IPS-18c (cell line): ENCODE results near the gene CHP2.
A peak's percentile ranks its signal among the peaks of the same experiment; 100 is the strongest.
"Not testable (repeated sequence)": the region's sequence is repeated elsewhere in the genome, so short reads cannot be mapped to it uniquely, and the experiment has no call there.

ENCODE experiments used
- H3K4me3 ChIP-seq: 2 replicates; pipeline ENCODE4 v1.7.0; 2013; ENCODE audit warnings: low read depth, mild to moderate bottlenecking, low read length, moderate library complexity; ENCODE audit not compliant: insufficient read depth
- H3K9me3 ChIP-seq: one replicate; pipeline ENCODE4 v1.6.1; 2013; ENCODE audit warnings: mild to moderate bottlenecking, low read length, moderate library complexity; ENCODE audit not compliant: control insufficient read depth, insufficient read depth

CHP2 gene

DNA sequence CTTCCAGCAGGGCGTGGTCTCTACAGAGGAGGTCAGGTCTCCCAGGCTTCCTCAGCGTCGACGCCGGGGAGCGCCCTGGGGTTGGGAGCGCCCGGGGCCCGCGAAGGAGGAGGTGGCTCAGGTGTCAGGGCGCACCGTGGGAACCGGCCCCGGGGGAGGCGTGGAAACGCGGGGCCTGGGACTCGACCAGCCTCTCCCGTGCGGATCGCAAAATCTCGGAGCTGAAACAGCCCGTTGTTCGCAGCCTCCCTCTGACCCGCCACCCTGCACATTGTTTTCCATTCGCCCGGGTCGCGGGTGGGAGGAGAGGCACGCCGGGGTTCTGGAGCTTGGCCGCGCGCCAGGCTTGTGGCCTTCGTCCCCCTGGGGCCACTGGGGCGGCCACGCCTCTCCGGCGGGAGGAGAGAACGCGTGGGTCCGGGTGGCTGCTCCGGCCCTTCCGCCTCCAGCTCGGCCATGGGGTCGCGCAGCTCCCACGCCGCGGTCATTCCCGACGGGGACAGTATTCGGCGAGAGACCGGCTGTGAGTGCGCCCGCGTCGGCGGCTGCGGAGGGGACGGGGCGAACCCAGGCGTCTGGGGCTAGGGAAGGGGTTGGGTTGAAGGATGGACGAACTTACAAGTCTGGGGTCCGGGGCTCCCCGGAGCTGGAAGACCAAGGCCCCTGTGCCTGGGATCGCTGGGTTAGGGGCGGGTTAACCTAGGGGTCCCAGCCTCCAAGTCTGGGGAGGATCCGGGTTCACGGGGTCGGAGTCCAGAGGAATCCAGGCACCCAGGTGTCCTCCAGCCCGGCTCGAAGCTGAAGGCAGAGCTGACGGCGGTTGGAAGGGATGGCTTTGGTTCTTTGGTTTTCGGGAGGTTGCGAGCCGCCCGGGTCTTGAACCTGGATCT, at the start of gene CHP2:
CHP2 (plus strand) TSS at position 433 of the 890 bp plus-strand sequence; CDS start at position 457, 24 bp downstream.
- Histone ChIP-seq H3K4me3 (peak within 1 kb of the TSS; percentile 59), H3K9me3 (peaks cover 2% of the 10 kb centered on the region)

DNA sequence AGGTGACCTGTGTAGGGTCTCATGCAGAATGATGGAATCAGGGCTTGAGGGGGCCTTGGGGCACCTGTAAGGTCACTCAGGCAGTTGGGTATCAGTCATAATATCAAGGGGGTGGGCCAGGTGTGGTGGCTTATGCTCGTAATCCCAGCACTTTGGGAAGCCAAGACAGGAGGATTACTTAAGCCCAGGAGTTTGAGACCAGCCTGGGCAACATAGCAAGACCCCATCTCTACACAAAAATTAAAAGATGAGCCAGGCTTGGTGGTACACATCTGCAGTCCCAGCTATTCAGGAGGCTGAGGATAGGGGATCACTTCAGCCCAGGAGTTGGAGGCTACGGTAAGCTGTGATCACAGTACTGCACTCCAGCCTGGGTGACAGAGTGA, 49.3 kb upstream of the CHP2 start:
- peaks cover 5% of the 10 kb centered on the region for H3K9me3 ChIP-seq

DNA sequence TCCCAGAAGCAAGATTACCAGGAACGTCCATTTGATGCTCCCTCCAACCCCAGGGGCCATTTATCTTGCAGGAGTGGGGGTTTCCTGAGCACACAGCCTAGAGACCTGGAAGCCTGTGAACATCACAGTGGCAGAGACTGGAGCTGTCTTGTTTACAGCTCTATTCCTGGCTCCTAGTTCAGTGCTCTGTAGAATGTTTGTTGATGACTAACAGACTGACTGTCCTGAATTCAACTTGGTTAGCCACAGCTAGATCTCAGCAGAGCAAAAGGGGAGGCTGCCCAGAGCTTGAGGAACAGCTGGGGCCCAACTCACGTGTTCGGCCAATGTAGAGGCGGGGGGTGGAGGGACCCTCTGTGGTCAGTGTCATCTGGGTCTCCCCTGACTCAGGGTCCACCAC, 48.4 kb upstream of the CHP2 start:
- Histone ChIP-seq H3K4me3 (no peak overlapping the region), H3K9me3 (peaks cover 5% of the 10 kb centered on the region)

More for the DNA sequence above, 49.3 kb upstream of the CHP2 start:
- H3K4me3 ChIP-seq, result no peak overlapping the region

DNA sequence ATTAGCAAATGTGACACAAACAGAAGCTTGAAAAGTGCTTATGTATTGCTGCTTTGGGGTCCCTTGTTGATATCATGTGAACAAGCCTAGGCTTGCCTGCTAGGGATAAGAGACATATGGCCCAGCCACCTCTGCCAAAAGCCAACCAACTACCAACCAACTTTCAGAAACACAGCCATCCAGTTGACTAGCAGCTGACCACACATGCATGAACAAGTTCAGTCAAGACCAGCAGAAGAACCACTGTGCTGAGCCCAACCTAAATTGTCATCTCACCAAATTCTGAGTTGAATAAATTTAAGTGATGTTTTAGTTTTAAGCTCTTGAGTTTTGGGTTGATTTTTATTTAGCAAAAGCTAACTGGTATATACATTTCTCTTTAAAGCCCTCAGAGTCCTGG, 45.3 kb upstream of the CHP2 start:
- H3K4me3 ChIP-seq, result no peak overlapping the region
- H3K9me3 ChIP-seq, result peaks cover 5% of the 10 kb centered on the region

DNA sequence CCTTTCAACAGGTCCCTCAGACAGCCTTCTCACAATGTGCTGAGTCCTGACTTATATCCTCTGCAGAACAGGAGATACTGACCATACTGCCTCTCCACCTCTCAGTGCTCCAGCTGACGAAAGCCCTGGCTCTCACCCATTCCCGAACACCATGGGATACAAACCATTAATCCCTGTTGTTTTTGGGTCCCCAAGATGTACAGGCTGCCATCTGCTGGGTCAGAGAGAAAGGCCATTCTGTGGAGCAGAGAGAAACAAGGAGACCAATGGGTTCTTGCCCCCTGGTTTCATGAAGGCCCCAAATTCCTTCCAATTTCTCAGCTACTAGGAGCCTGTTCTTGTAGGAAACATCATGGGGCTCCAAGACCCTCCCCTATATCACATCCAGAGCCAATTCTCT, 44.8 kb upstream of the CHP2 start:
- Histone ChIP-seq H3K4me3 (no peak overlapping the region), H3K9me3 (peaks cover 5% of the 10 kb centered on the region)

DNA sequence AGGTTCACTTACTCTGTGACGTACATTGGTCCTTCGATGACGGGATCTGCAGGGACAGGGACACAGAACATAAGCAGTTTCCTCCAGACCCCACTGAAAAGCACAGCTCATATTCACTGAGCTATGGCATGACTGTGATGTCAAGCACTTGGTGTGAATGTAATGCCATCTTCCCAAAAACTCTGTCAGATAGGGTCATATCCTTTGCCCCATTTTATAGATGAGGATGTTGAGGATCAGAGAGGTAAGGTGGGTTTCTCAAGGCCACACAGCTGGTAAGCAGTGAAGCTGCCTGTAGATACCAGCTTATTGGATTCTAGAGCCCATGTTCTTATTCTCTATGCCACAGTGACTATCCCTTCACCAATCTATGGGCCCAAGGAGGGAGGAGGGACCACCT, 44.3 kb upstream of the CHP2 start:
- Histone ChIP-seq H3K9me3 (peaks cover 5% of the 10 kb centered on the region), H3K4me3 (no peak overlapping the region)

DNA sequence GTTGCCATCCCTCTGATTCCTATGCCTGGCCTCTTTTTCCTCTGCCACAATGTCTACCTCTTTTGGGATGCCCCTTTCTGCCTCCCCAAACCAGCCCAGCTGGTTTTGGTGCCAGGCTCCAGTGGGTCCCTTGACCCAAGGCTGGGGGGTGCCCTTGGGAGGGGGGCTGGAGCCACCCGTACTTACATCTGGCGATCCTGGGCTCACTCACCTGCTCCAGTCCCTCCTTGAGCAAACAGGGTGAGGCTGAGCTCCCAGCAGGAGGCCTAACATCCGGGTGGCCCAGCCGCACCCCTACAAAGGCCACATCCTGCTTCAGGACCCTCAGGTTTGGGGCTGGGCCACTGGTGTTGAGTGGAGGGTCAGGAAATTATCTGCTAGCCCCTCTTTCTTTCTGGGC, 43.0 kb upstream of the CHP2 start:
- Histone ChIP-seq H3K4me3 (no peak overlapping the region), H3K9me3 (peaks cover 5% of the 10 kb centered on the region)

DNA sequence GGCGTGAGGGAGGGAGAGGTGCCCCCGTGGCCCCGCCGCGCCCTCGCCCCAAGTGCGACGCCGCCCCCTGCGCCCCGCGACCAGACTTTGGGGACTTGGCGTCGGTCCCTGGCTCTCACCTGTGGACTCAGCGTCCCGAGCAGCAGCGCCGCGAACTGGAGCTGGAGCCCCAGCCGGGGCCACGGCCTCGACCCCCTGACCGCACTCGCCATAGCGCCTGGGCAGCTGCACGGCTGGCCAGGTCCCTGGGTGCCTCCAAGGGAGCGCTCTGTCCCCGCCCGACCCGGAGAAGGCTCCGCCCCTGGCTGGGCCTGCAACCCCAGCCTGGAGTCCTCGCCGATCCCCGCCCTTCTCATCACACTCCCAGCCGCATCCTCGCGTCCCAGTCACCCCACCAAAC, 41.9 kb upstream of the CHP2 start, which contains the start of gene ERN2:
ERN2 (minus strand) TSS at position 247 of the 400 bp plus-strand sequence; CDS start at position 212, 35 bp downstream.
- peaks cover 5% of the 10 kb centered on the region for H3K9me3 ChIP-seq
- H3K4me3 ChIP-seq, result peak within 1 kb of the TSS; percentile 49

DNA sequence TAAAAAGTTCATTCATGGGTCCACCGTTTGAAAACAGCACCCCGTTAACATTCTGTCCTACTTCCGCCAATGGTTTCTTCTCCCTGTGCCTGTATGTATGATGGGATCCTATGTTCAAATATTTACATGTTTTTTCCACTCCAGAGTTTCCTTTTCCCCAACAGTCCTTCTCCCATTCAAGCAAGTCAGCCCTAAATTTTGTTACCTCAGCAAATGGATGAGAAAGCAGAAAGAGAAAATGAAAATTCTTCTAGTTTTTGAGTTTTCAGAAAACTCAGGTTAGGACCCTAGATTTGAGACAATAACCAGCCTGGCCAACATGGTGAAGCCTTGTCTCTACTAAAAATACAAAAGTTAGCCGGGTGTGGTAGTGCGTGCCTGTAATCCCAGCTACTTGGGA, 38.3 kb upstream of the CHP2 start:
- no peak overlapping the region for H3K4me3 ChIP-seq
- H3K9me3 ChIP-seq, result no peaks in the 10 kb centered on the region

DNA sequence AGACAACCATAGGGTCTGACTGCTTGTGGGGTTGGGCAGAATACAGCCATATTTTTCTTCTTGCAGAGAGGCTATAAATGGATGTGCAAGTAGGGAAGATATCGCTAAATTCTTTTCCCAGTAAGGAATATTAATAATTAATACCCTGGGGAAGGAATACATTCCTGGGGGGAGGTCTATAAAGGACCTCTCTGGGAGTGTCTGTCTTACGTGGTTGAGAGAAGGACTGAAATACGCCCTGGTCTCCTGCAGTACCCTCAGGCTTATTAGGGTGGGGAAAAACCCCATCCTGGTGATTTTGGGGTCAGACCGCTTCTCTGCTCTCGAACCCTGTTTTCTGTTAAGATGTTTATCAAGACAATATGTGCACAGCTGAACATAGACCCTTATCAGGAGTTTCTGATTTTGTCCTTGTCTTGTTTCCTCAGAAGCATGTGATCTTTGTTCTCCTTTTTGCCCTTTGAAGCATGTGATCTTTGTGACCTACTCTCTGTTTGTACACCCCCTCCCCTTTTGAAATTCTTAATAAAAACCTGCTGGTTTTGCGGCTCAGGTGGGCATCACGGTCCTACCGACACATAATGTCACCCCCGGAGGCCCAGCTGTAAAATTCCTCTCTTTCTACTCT, 32.1 kb upstream of the CHP2 start:
- not testable (repeated sequence) for H3K4me3 ChIP-seq, H3K9me3 ChIP-seq

DNA sequence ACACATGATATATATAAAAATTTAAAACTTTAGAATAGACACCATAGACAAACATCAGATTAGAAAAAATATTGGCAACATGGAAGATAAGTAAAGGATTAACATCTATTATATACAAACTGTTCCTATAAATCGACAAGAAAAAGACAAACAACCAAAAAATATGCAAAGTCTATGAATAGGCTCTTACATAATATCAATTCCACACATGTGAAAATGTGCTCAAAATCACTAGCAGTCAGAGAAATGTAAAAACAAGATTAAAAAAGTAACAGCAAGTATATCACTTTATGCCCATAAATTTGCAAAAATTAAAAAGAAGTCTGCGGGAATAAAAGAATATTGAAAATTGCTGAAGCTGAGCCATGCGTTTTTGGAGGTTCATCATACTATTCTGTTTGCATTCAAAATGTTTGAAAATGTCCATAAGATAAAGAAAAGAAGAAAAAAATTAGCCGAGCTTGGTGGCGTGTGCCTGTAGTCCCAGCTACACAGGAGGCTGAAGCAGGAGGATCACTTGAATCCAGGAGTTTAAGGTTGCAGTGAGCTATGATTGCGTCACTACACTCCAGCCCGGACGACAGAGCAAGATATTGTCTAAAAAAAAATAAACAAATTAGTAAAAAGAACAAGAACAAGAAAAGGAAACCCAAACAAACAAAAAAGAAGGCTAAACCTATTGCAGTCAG, 30.6 kb upstream of the CHP2 start:
- H3K9me3 ChIP-seq, result no peaks in the 10 kb centered on the region

DNA sequence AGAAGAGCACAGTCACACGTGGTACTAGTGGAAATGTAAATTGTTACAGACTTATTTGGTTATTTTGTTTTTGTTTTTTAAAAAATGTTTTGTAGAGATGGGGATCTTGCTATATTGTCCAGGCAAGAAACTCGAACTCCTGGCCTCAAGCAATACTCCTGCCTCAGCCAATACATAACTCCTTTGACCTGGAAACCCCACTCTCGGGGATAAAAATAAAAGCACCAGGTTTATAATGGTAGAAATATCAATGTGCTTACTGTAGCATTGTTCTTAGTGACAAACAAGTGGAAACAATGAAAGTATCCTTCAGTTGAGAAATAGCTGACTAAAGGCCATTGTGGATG, 30.1 kb upstream of the CHP2 start:
- H3K9me3 ChIP-seq, result no peaks in the 10 kb centered on the region
- no peak overlapping the region for H3K4me3 ChIP-seq

More for the DNA sequence above, 30.6 kb upstream of the CHP2 start:
- no peak overlapping the region for H3K4me3 ChIP-seq

DNA sequence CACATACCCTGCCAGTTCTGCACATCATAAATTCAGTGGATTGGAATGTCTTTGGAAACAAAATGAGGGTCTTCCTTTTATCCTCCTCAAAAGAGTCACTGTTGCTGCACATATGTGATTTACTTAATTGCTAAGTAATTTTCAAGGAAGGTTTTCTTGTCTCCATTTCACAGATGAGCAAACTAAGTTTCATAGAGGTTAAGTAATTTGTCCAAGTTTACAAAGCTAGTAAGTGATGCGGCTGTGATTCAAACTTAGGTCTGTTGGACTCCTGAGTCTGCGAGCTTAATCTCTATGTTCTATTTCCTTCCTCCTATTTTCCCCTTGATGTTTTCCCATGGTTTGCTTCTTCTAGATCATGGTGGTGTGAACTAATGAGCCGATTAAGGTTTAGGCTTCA, 28.1 kb upstream of the CHP2 start:
- no peaks in the 10 kb centered on the region for H3K9me3 ChIP-seq
- H3K4me3 ChIP-seq, result no peak overlapping the region

DNA sequence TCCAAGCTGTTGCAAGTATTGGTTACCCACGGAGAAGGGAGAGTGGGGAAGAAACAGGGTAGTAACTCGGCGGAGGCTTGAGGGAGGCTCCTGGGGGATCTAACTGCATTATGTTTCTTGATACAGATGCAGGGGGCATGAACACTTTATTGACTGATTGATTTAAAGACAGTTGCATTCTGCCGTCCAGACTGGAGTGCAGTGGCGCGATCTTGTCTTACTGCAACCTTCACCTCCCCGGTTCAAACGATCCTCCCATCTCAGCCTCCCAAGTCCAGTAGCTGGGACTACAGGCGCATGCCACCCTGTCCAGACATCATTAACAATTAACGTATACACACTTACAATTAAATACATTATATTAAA, 26.7 kb upstream of the CHP2 start:
- Histone ChIP-seq H3K9me3 (no peaks in the 10 kb centered on the region), H3K4me3 (no peak overlapping the region)

DNA sequence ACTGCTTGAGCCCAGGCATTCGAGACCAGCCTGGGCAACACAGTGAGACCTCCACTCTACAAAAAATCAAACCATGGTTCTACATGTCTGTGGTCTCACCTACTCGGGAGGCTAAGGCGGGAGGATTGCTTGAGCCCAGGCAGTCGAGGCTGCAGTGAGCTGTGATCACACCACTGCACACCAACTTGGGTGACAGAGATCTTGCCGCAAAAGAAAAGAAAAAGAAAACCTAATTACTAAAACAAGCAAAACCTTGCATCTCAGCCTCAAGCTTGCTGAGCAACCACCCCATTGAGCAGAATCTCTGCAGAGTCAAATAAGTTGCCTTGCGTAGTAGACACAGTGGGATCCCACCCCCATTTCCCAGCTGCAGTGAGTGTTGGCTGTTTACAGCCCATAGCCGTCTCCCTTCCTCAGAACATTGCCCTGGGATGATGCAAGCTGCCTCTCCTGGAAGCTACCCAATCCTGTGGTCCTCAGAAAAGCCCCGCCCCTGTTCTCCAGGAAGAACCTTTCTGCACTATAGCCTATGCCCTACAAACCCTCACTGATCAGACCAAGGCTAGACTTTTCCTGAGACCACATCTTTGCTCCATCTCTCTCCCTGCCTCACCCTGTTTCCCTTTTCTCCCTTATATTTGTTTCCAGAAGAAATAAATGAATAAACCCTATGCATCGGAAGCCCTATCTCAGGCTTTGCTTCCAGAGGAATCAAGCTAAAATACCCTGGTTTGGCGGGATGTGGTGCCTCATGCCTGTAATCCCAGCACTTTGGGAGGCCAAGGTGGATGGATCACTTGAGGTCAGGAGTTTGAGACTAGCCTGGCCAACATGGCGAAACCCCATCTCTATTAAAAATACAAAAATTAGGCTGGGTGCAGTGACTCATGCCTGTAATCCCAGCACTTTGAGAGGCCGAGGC, 25.1 kb upstream of the CHP2 start:
- Histone ChIP-seq H3K4me3 (no peak overlapping the region), H3K9me3 (no peaks in the 10 kb centered on the region)

DNA sequence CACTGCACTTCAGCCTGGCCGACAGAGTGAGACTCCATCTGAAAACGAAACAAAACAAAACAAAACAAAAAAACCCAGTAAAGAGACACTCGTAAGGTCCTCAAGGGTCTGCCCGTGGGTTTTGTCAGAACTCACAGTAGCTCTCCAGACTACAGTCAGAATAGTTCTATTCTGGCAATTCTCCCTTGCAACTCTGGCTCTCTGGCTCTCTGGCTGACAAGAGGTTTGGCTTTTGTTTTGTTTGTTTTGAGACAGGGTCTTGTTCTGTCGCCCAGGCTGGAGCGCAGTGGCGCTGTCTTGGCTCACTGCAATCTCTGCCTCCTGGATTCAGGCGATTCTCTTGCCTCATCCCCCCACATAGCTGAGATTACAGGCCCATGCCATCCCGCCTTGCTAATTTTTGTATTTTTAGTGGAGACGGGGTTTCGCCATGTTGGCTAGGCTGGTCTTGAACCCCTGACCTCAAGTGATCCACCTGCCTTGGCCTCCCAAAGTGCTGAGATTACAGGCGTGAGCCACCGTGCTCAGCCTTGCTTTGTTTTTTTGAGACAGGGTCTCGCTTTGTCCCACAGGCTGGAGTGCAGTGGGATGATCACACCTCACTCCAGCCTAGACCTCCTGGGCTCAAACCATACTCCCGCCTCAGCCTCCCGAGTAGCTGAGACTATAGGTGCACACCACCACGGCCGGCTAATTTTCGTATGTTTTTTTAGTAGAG, 20.5 kb upstream of the CHP2 start:
- no peak overlapping the region for H3K4me3 ChIP-seq
- H3K9me3 ChIP-seq, result no peaks in the 10 kb centered on the region
